ENCODE results near the gene CYP2W1.

CYP2W1 gene

DNA sequence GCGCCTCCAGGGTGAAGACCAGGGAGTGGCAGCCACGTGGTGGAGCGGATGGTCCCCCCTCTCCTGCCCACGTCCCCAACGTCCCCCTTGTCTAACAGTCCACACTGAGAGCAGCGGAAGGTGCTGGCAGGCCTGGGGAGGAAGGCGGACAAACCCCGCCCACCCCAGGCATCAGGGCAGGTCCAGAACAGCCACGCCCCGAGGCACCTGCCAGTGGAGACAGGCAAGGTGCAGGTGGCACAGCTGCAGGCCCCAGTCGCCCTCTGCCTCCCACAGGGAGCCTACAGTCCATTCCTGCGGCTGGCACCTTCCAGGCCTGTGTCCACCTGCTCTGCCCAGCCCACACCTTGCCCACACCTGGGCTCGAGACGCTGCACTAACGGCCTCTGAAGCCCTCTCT is 24.9 kb downstream of the CYP2W1 start:
- peaks cover 11% of the 10 kb centered on the region for H3K36me3 Mint-ChIP-seq
- no peak for DNase-seq (ENCODE audit: low spot score in 2 of 2)
- H3K4me3 Mint-ChIP-seq, result no peak overlapping the region

DNA sequence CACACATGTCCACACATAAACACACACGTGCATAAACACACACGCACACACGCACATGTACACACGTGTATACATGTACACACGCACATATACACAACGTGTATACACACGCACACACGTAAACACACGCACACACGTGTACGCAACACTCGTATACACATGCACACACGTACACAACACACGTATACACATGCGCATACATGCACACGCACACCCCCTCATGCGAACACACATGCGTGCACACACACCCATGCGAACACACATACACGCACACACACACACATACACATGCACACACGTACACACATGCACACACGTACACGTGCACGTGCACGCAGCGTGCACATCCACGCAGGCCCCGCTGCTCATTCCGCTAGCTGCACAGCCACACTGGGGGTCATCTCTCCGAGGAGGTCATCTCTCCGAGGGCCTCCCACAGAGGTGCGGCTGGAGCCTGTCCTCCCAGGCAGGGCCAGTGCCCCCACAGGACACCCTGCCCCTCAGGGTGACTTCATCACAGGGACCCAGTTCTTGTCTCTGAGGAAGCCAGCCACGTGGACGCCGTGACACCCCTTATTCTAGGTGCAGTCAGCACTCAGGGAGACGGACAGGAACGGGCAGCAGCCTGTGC is 25.9 kb downstream of the CYP2W1 start:
- H3K4me3 Mint-ChIP-seq, result no peak overlapping the region
- peaks cover 5% of the 10 kb centered on the region for H3K9me3 Mint-ChIP-seq
- H3K4me1 Mint-ChIP-seq, result peaks cover 20% of the 10 kb centered on the region
- ATAC-seq (no peak), DNase-seq (ENCODE audit: low spot score in 2 of 2) (no peak)
- H3K27ac Mint-ChIP-seq, result no peak overlapping the region
- peaks cover 11% of the 10 kb centered on the region for H3K36me3 Mint-ChIP-seq

More for the DNA sequence above, 24.9 kb downstream of the CYP2W1 start:
- peaks cover 5% of the 10 kb centered on the region for H3K9me3 Mint-ChIP-seq
- H3K27ac Mint-ChIP-seq, result no peak overlapping the region
- H3K4me1 Mint-ChIP-seq, result peaks cover 20% of the 10 kb centered on the region
- ATAC-seq, result no peak

DNA sequence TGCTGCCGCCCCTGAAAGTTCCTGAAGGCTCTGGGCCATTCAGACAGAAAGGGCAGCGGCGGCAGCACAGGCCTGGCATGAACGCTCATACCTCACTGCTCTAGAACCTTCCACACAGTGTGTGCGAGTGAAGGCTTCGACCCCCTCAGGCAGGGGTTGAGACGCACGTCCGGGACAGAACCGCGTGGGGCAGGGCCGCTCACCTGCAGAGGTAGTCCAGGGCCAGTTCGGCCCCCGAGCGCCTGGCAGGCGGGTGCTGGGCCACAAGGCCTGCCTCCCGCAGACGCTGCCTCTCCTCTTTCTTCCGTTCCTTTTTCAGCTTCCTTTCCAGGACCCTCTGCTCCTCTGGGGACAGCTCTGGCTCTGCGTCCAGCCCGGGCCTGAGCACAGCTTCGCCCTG is 26.8 kb downstream of the CYP2W1 start:
- no peak overlapping the region for H3K4me3 Mint-ChIP-seq
- H3K27ac Mint-ChIP-seq, result peak overlapping the region; percentile 56
- H3K9me3 Mint-ChIP-seq, result peaks cover 5% of the 10 kb centered on the region
- H3K36me3 Mint-ChIP-seq, result peaks cover 11% of the 10 kb centered on the region
- H3K4me1 Mint-ChIP-seq, result peaks cover 20% of the 10 kb centered on the region
- no peak for DNase-seq (ENCODE audit: low spot score in 2 of 2)
- ATAC-seq, result no peak

DNA sequence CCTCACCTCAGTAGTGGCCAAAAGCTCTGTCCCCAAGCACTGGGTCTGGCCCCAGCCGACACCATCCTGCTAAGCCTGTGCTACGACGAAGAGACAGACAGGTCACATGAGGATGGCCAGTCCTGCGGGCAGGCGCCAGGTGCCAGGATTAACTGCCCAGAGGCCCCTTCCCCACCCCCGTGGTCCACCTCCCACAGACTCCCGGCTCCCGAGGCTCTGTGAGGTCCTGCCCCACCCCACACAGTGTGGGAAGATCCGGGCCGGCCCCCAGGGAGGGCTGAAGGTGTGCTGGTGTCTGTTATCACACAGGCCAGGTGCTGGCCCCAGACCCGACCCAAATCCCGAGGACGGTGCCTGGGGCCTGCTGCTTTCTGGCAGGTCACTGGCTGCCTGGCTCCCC is 27.2 kb downstream of the CYP2W1 start:
- DNase-seq (ENCODE audit: low spot score in 2 of 2) (no peak), ATAC-seq (no peak)
- Mint-ChIP-seq H3K4me3 (no peak overlapping the region), H3K36me3 (peaks cover 11% of the 10 kb centered on the region), H3K4me1 (peaks cover 20% of the 10 kb centered on the region), H3K27ac (peak overlapping the region; percentile 94), H3K9me3 (peaks cover 5% of the 10 kb centered on the region)

DNA sequence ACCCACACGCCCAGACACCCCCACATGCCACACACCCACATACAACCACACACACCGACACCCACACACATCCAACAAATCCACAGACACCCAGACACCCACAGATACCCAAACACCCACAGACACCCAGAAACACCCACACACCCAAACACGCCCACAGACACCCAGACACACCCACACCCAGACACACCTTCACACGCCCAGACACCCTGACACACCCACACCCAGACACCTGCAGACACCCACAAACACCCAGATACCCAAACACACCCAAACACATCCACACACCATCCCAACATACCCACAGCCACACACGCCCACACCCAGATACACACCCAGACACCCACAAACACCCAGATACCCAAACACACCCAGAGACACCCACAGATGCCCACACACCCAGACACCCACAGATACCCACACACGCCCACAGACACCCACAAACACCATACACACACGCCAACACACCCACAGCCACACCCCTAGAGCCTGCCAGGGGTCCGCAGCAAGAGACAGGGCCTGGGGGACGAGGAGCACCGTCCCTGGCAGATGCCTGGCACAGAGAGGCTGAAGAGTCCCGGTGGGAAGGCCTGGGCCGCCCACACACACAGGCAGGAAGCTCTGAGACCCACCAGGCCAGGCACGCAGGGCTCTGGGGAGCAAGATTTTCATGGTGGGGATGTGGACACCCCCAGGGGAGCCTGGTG is 28.5 kb downstream of the CYP2W1 start:
- Mint-ChIP-seq H3K4me1 (peaks cover 14% of the 10 kb centered on the region), H3K36me3 (peaks cover 11% of the 10 kb centered on the region), H3K4me3 (no peak overlapping the region), H3K9me3 (peaks cover 5% of the 10 kb centered on the region), H3K27ac (peak overlapping the region; percentile 94)
- no peak for DNase-seq (ENCODE audit: low spot score in 2 of 2)
- peak; percentile 38 for ATAC-seq

DNA sequence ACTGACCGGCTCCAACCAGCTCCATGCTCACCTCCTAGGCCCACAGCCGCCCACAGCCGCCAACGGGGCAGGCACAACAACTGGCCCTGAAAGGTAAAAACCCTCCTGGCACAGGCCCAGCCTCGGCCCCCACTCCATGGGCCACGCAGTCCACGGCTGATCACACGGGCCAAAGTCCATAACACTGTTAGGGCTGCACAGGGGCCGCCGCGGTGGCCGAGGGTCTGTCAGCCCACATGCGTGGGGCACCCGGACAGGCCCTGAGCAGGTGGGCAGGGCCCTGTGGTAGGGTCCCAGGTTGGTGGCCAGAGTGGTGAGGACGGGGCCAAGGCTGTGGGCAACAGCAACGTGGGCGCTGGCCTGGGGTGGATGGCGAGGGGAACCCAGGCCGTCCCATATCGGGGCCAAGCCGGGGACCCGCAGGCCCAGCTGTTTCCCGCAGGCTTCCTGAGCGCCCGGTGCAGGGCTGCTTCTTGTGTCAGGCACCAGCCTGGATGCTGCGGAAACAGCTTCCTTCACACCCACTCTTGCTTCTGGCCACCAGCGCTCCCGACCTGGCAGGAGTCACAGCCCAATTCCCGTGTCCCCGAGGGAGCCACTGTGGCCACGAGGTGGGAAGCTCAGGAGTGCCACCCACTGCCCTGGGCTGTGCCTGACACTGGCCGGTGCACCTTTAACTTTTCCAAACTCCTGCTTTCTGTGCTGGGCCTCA is 29.2 kb downstream of the CYP2W1 start:
- H3K27ac Mint-ChIP-seq, result peak overlapping the region; percentile 94

DNA sequence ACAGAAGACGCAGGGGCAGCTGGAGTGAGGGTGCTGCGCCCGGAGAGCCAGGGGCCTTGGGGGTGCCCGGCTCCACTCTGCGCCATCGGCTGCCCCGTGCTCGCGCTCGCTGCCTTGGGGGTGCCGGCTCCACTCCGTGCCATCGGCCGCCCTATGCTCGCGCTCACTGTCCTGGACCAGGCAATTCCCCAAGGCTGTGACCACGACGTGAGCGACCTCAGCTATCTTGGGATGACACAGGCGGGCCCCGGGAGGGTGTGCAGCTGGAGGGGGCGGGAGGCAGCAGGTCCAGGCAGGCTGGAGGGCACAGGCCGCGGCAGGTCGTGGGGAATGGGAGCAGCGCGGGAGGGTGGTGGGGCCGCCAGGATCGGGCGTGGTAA is 29.7 kb downstream of the CYP2W1 start:
- peaks cover 11% of the 10 kb centered on the region for H3K36me3 Mint-ChIP-seq
- peaks cover 14% of the 10 kb centered on the region for H3K4me1 Mint-ChIP-seq
- H3K27ac Mint-ChIP-seq, result no peak overlapping the region
- DNase-seq (ENCODE audit: low spot score in 2 of 2) (no peak), ATAC-seq (peak; percentile 5)
- H3K9me3 Mint-ChIP-seq, result peaks cover 5% of the 10 kb centered on the region
- no peak overlapping the region for H3K4me3 Mint-ChIP-seq

More for the DNA sequence above, 29.2 kb downstream of the CYP2W1 start:
- H3K4me3 Mint-ChIP-seq, result no peak overlapping the region
- H3K9me3 Mint-ChIP-seq, result peaks cover 5% of the 10 kb centered on the region
- peaks cover 11% of the 10 kb centered on the region for H3K36me3 Mint-ChIP-seq
- ATAC-seq, result peak; percentile 8
- DNase-seq (ENCODE audit: low spot score in 2 of 2), result no peak
- H3K4me1 Mint-ChIP-seq, result peaks cover 14% of the 10 kb centered on the region

DNA sequence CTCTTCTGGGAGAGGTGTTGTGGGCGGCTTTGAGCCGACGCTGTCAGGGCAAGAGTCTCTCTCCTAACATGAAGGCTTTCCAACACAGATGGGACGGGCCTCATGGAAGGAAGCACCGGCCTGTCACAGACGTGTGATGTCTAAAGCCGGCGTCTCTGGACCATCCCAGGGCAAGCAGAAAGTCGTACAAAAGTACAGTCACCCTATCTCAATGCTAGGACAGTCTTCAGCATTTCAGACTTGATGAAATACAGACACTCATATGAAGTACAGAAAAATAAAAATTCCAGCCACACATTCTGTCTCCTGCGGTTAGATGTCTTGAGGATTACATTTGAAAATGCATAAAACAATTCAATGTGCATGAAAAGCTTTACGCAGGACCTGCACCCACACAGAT is 30.6 kb downstream of the CYP2W1 start:
- no peak overlapping the region for H3K27ac Mint-ChIP-seq

DNA sequence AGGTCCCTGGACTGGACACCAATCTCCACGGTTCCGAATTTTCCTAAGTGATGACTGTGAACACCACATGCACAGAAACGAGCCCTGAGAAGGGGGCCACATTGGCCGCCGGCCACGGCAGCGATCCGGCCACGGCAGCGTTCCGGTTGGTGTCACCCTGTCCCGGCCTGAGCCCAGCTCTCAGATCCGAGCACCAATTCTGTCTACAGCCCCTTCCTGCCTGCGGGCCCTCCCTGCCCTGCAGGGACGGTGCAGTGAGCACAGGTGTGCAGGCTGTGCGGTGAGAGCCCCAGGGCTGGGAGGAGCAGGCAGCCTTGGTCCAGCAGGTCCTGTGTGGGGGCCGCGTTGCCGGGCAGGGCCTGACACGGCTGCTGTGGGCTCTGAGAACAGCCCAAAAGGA is 31.7 kb downstream of the CYP2W1 start:
- H3K27ac Mint-ChIP-seq, result no peak overlapping the region
- ATAC-seq (no peak), DNase-seq (ENCODE audit: low spot score in 2 of 2) (no peak)
- peaks cover 22% of the 10 kb centered on the region for H3K4me1 Mint-ChIP-seq
- peaks cover 19% of the 10 kb centered on the region for H3K36me3 Mint-ChIP-seq
- peaks cover 5% of the 10 kb centered on the region for H3K9me3 Mint-ChIP-seq
- H3K4me3 Mint-ChIP-seq, result no peak overlapping the region

More for the DNA sequence above, 30.6 kb downstream of the CYP2W1 start:
- DNase-seq (ENCODE audit: low spot score in 2 of 2) (no peak), ATAC-seq (no peak)
- peaks cover 18% of the 10 kb centered on the region for H3K36me3 Mint-ChIP-seq
- H3K4me3 Mint-ChIP-seq, result no peak overlapping the region
- H3K9me3 Mint-ChIP-seq, result peaks cover 5% of the 10 kb centered on the region
- peaks cover 22% of the 10 kb centered on the region for H3K4me1 Mint-ChIP-seq

DNA sequence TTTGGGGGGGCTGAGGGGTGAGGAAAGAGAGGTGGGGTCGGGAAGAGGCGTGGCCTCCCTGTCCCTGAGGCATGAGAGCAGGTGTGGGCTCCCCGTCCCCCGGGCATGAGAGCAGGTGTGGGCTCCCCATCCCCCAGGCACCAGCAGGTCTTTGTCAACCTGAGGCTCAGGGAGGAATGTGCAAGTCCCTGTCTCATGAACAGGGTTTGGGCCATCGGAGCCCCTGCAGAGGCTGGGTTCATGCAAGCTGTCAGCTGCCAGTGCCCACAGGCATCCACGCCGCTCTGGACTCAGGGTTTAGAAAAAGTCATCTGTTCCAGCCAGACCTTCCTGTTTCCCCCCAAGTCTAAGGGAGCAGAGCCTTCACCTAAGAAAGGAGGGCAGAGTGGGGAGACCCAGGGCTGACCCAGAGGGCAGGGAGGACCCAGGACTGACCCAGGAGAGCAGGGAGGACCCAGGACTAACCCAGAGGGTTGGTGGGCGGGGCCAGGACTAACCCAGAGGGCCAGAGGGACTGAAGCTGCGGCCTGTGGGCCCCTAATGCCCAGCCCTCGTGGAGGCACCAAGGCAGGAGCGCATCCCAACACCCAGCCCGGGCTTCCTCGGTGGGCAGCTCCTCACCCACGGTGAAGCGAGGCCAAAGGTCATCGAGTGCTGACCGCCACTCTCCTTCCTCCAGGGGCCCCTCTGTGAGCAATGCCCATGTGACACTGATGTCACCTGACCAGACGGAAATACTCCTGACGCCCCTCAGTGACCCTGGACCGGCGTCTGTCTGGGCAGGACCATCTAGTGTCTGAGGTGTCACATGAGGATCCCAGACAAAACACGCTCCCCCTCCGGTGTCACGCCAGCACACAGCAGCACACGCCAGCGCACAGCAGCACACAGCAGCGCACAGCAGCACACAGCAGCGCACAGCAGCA is 32.5 kb downstream of the CYP2W1 start:
- Mint-ChIP-seq H3K36me3 (peaks cover 19% of the 10 kb centered on the region), H3K4me3 (no peak overlapping the region), H3K9me3 (peaks cover 5% of the 10 kb centered on the region), H3K27ac (no peak overlapping the region), H3K4me1 (peaks cover 22% of the 10 kb centered on the region)
- DNase-seq (ENCODE audit: low spot score in 2 of 2), result no peak
- ATAC-seq, result no peak

DNA sequence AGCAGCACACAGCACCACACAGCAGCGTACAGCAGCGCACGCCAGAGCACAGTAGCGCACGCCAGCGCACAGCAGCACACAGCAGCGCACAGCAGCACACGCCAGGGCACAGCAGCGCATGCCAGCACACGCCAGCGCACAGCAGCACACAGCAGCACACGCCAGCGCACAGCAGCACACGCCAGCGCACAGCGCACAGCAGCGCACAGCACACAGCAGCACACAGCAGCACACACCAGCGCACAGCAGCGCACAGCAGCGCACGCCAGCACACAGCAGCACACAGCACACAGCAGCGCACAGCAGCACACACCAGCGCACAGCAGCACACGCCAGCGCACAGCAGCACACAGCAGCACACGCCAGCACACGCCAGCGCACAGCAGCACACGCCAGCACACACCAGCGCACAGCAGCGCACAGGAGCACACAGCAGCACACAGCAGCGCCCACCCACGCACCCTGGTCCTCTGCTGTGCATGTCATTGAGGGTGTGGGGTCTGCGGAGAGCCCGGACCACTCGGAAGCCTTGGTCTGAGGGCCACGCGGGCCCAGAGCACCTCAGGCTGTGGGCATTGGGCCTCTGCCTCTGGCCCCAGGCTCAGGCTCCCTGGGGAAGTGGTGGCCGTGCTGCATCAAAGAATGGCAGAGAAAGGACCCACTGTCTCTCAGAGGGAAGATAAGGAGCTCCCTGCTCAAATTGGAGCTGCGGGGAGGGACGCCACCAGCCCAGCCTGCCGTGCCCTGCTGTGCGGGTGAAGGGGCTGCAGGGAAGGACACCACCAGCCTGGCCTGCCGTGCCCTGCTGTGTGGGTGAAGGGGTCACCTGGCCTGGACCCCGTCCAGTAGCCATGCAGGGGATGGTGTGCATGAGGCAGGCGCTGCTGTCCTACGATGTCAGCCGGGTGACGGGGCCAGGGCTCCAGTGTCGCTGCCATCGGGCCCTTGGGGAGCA is 33.9 kb downstream of the CYP2W1 start:
- no peaks in the 10 kb centered on the region for H3K9me3 Mint-ChIP-seq
- H3K36me3 Mint-ChIP-seq, result peaks cover 9% of the 10 kb centered on the region
- no peak for DNase-seq (ENCODE audit: low spot score in 2 of 2)
- no peak for ATAC-seq
- no peak overlapping the region for H3K27ac Mint-ChIP-seq
- peaks cover 8% of the 10 kb centered on the region for H3K4me1 Mint-ChIP-seq
- H3K4me3 Mint-ChIP-seq, result no peak overlapping the region

DNA sequence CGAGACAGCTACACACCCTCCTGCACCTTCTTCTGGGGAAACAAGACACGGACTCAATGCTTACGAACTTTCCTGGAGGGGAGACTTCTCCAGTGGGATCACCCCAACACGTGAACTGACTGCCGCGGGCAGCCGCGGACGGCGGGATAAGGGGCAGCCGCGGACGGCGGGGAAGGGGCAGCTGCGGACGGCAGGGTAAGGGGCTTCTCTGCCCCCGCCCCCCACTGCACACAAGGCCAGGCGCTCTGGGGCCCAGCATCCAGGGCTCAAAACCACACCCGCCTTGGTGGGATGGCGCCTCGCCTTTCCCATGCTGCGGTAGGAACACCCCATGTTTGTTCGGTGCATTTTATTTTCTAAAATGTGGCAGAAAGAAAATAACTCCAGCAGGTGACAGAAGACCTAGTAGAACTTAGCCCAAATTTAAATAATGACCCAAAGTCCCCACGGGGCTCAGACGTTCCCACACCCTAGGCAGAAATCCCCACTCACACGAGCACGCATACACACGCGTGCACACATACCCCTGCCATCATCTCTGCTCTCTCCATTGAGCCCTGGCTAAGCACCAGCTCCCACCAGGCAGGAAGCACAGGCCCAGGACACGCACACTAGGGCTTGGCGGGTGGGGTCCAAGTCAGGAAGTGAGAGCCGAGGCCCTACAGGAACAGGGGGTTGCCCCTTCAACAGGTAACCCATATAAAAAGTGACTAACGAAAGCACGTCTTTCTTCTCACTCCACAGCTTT is 34.8 kb downstream of the CYP2W1 start:
- ATAC-seq (no peak), DNase-seq (ENCODE audit: low spot score in 2 of 2) (no peak)
- H3K27ac Mint-ChIP-seq, result peak overlapping the region; percentile 75
- H3K4me1 Mint-ChIP-seq, result peaks cover 7% of the 10 kb centered on the region
- H3K4me3 Mint-ChIP-seq, result no peak overlapping the region
- peaks cover 8% of the 10 kb centered on the region for H3K36me3 Mint-ChIP-seq
- H3K9me3 Mint-ChIP-seq, result no peaks in the 10 kb centered on the region

DNA sequence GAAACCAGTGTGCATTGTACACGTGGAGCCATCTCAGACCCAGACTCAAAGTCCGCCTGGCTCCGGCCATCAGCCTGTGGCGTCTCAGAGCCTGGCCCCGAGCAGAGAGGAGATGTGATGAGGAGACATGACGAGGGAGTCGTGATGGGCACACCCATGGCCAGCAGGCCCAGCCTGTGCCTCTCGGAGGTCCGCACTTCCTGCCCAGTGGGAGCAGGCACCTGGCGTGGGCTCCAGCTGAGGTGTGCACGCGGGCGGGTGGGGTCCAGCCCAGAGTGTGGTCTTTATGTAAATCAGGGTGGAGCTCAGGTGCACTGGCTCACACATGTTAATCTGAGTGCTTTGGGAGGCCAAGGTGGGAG is 35.3 kb downstream of the CYP2W1 start:
- Mint-ChIP-seq H3K9me3 (no peaks in the 10 kb centered on the region), H3K27ac (peak overlapping the region; percentile 75), H3K4me1 (peaks cover 10% of the 10 kb centered on the region), H3K36me3 (peaks cover 9% of the 10 kb centered on the region), H3K4me3 (no peak overlapping the region)
- DNase-seq (ENCODE audit: low spot score in 2 of 2) (no peak), ATAC-seq (no peak)

Measured in stimulated activated effector memory CD8-positive, alpha-beta T cell treated with anti-CD3 and anti-CD28 coated beads, Interleukin-12 subunit alpha, Interleukin-12 subunit beta, amount 100 ng/mL, for 72 hours (primary cell).